Forelimb muscle (tissue), 1 donor: Measurements from ENCODE around the gene ADAR. TPM values are rescaled to one million over a fixed set of nuclear protein-coding genes. Genes with fewer than 3 reads are reported as not detected.

Experiments
- polyA plus RNA-seq: library from polyadenylated mRNA; unstranded; fragments of 120-200 nt; gene quantifications from one replicate; pipeline ENCODE4 v1.2.1, GENCODE V29; 2013; ENCODE audit not compliant: insufficient read length

The ADAR gene
- polyA plus RNA-seq, 1 donor: 40.0 TPM

Other genes with a start within 250 kb of the ADAR start
- 7.1 TPM for gene IL6R, start 202.8 kb downstream of the ADAR start, polyA plus RNA-seq
- 2.3 TPM for gene TDRD10, start 106.0 kb downstream of the ADAR start, polyA plus RNA-seq
- gene SHE, start 105.8 kb downstream of the ADAR start, polyA plus RNA-seq: 9.1 TPM
- 64.5 TPM for gene UBE2Q1, start 49.5 kb downstream of the ADAR start, polyA plus RNA-seq
- gene CHRNB2, start 40.4 kb downstream of the ADAR start, polyA plus RNA-seq: 0.23 TPM